ENCODE results near the gene C8G.

Gene C8G

DNA sequence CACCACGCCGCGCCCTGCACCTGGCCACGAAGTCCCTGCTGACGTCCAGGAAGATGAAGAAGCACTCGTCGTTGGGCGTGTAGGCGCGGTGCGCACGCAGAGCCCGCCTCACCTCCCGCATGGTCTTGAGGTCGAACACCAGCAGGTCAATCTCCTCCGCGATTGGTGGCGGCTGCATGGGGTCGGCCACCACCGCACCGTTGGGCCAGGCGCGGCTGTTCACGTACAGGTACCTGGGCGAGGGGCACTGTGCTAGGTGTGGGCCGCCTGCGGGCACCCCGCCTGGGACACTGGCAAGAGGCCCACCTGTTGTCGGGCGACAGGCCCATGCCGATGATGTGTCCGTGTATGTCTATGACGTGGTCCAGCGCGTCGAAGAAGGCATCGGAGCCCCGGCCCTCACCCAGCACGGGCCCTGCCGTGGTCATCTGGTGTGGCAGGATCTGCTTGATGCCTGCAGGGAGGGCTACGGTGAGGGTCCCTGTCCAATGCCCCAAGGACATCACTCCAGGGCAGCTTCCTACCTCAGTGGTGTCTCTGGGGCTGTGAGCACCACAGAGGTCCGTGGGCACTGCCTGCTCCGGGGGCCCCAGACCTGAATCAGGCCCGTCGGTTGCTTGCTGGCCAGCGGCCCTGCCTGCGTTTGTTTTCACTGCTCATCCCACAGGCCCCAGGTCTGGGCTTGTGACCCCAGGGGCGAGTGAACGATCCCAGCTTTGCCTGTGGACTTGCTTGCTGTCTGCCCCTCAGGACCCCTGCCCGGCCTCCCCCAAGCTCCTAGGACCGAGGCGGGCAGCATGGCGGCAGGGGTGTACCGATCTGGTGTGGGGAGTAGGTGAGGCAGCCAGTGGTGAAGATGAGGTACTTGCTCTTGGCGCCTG is 3.6 kb upstream of the C8G start:
- no peak for DNase-seq (ENCODE audit: low read depth)

GRCh38 chr9:136942112-136942880 is 2.7 kb upstream of the C8G start:
- no peak for DNase-seq (ENCODE audit: low read depth)

DNA sequence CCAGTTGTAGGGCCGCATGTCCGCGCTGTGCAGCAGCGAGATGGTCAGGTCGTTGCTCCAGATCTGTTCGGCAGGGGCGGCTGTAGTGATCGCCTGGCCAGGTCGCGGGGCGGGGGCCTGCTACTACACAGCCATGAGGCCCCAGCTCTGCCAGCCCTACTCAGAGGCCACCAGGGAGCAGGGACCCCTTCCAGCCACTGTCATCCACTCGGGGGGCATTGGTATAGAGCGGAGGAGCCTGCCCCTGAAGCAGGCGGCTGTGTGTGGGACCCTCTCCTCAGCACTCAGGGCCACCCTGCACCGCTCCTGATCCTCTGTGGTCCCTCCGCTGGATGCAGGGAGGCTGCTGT is 2.2 kb upstream of the C8G start:
- no peak for DNase-seq (ENCODE audit: low read depth)

- peak; percentile 62 for DNase-seq (ENCODE audit: low read depth)
These were observed 1.5 kb upstream of the C8G start for GRCh38 chr9:136943291-136944211.

GRCh38 chr9:136944212-136944518 is 878 bp upstream of the C8G start:
- peak; percentile 67 for DNase-seq (ENCODE audit: low read depth)

- DNase-seq (ENCODE audit: low read depth) = no peak
These were observed 537 bp downstream of the C8G start for GRCh38 chr9:136945333-136946227.

DNA sequence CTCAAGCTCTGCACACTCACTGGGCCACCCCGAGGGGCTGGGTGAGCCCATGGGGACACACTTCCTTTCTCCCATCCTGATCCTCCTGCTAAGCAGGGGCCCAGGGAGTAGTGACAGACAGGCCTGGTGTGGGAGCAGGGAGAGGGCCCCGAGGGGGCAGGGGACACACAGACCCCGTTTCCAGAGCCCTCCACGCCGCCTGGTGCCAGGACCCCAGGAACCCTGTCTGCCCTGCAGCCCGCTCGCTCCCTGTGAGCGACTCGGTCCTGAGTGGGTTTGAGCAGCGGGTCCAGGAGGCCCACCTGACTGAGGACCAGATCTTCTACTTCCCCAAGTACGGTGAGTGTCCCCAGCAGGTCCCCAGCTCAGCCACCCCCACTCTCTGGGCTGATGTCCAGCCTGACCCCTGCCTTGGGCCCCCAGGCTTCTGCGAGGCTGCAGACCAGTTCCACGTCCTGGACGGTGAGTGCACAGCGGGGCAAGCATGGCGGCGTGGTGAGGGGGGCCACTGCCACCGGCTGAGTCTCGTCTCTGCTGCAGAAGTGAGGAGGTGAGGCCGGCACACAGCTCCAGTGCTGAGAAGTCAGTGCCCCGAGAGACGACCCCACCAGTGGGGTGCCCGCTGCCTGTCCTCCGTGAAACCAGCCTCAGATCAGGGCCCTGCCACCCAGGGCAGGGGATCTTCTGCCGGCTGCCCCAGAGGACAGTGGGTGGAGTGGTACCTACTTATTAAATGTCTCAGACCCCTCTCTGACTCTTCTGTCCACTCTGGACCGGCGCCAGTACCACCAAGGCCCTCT is 1.4 kb downstream of the C8G start:
- DNase-seq (ENCODE audit: low read depth) = no peak

GRCh38 chr9:136947028-136947891 is 2.2 kb downstream of the C8G start:
- DNase-seq (ENCODE audit: low read depth) = no peak

DNA sequence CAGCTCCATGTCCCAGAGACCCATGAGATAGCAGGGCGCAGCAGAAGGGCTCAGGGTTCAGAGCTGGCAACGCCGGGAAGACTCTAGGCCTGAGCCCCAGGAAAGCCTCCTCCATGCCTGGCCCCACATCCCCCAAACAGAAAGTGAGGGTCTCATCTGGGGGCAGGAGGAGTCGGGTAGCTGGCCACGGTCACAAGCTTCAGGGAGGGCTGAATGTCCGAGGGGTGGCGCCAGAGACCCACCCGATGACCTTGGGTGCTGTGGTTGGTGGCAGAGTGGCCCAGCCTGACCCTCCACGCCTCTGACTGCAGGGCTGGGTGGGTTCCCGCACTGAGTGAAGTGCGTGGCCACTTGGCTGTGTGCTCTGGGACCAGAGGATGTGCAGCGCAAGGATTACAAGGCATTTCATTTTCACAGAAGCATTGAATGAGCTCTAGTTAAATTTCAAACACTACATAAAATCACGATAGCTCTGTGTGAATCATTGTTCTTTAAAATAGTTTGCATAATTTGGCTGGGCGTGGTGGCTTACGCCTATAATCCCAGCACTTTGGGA is 3.0 kb downstream of the C8G start:
- DNase-seq (ENCODE audit: low read depth) = peak; percentile 52

DNA sequence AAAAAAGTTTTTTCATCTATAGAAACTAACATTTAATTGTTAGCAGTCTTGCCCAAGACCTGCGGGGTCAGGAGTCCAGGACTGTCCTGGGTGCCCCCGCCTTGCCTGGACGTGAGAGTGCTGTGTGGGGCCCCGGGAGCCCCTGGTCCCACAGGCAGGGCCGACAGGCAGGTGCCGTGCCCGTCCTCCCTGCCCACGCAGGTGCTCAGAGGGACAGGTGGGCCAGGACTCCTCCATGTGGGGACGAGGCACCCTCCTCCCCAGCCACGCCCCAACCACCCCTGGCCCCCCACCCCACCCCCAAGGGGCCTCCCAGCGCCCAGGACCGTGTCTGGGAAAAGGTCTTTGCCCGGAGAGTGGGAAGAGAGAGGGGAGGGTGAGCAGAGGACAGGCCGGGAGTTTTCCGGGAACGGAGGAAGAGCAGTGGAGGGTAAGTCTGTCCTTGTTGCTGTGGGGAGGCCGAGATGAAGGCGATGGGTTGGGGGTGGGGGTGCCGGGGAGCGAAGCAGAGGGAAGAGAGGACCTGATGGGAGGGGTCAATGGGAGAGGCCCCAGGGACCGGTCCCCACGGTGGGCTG is 4.3 kb downstream of the C8G start:
- DNase-seq (ENCODE audit: low read depth) = no peak

GRCh38 chr9:136949817-136950655 is 5.0 kb downstream of the C8G start:
- peak; percentile 88 for DNase-seq (ENCODE audit: low read depth)

- DNase-seq (ENCODE audit: low read depth) = peak; percentile 23
These were observed 5.7 kb downstream of the C8G start for GRCh38 chr9:136950656-136951276.

- DNase-seq (ENCODE audit: low read depth) = no peak
These were observed 6.7 kb downstream of the C8G start, which contains the start of gene LCN12 for GRCh38 chr9:136951541-136952320. LCN12 (plus strand) TSS chr9:136952273; CDS start chr9:136952328, 55 bp downstream.

DNA sequence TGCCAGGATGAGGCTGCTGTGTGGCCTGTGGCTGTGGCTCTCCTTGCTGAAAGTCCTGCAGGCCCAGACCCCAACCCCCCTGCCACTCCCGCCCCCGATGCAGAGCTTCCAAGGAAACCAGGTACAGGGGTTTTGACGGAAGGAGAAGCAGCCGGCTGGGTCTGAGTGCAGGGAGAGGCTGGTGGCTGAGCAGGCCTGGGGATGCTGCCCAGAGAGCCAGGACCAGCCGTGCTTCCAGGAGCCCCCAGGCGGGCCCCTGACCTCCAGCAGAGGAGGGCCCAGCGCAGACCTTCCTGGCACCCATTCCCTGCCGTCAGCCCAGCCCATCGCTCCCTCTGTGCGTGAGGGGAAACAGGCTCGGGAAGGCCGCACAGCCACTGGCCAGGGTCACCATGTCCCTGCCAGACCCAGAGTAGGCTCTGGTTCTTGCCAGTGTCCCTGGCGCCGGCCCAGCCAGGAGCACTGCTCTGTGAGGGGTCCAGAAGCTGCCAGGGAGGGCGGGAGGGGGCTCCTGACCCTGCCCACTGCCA is 7.3 kb downstream of the C8G start:
- DNase-seq (ENCODE audit: low read depth) = no peak

DNA sequence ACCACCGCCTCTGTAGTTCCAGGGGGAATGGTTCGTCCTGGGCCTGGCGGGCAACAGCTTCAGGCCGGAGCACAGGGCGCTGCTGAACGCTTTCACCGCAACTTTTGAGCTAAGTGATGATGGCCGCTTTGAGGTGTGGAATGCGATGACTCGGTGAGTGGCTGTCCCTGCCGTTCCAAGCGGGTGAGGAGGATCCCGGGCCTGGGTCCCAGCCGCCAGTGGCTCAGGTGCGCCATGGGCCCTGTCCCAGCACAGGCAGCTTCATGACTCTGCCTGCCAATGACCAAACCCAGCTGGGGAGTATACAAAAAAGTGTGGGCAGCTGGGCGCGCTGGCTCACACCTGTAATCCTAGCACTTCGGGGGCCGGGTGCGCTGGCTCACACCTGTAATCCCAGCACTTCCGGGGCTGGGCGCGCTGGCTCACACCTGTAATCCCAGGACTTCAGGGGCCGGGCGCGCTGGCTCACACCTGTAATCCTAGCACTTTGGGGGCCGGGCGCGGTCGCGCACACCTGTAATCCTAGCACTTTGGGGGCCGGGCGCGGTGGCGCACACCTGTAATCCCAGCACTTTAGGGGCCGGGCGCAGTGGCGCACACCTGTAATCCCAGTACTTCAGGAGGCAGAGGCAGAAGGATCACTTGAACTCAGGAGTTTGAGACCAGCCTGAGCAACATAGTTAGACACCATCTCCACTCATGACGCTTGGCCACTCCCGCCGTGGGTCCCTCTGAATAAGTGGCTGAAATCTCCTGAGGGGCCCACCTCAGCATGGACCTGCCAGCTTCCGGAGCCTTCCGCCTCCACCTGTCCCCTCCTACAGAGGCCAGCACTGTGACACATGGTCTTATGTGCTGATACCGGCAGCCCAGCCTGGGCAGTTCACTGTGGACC is 8.1 kb downstream of the C8G start:
- no peak for DNase-seq (ENCODE audit: low read depth)
